GM12878 (cell line): ENCODE results near the gene CCDC170. TPM values are rescaled to one million over a fixed set of nuclear protein-coding genes. Genes with fewer than 3 reads are reported as not detected.

ENCODE experiments used
- ATAC-seq: fragments of 200-7000 bp; cut with Tn5 transposase; 3 replicates; pipeline ENCODE4 v1.9.1; 2020; ENCODE audit warnings: mild to moderate bottlenecking, moderate library complexity
- BruUV-seq: library from RNA; stranded (reverse); fragments of 400-500 nt; replicated peaks from 2 replicates; lab custom pipeline; 2021; lab: Mats Ljungman, UMichigan
- CTCF ChIA-PET: fragments of 300-600 bp; sonication (Branson Sonifier 250); formaldehyde crosslinking; extraction: SDS; loops from one replicate; lab custom pipeline; 2021; ENCODE audit warnings: inconsistent platforms; lab: Yijun Ruan, JAX
- POLR2A ChIA-PET: fragments of 350-600 bp; formaldehyde crosslinking; extraction: SDS; loops from one replicate; lab custom pipeline; 2021; ENCODE audit warnings: inconsistent platforms; lab: Charles Lee
- RAD21 ChIA-PET: fragments of 300-600 bp; sonication (Branson Sonifier 250); formaldehyde crosslinking; loops from one replicate; lab custom pipeline; 2023; ENCODE audit warnings: antibody characterized with exemption; ENCODE audit not compliant: unreplicated experiment; lab: Charles Lee
- SMC1A ChIA-PET: fragments of 300-600 bp; sonication (Branson Sonifier 250); formaldehyde crosslinking; loops from one replicate; lab custom pipeline; 2023; ENCODE audit not compliant: unreplicated experiment, uncharacterized antibody; lab: Charles Lee
- DNase-seq: peaks from one replicate; pipeline ENCODE4 v3.0.0-alpha.2; 2011; ENCODE audit warnings: low read depth, low spot score
- FAIRE-seq: peaks from 3 replicates; lab custom pipeline; 2011; peaks lifted over from hg19 to GRCh38; lab: Jason Lieb, UNC
- H2AFZ ChIP-seq: 2 replicates; pipeline ENCODE4 v1.6.0; 2011; ENCODE audit warnings: low read depth, low read length, control low read depth; ENCODE audit not compliant: control insufficient read depth
- H3K27ac ChIP-seq: 2 replicates; pipeline ENCODE4 v1.5.1; 2011; ENCODE audit warnings: control low read depth; ENCODE audit not compliant: control insufficient read depth, insufficient read depth
- H3K27me3 ChIP-seq, 2 experiments: replicated peaks in 1 of 2; 2 replicates each; pipeline versions ENCODE4 v1.6.0 to v1.6.1; 2011; ENCODE audit warnings: low read length in 1 of 2; ENCODE audit not compliant: control insufficient read depth in 2 of 2, insufficient read depth in 2 of 2
- H3K36me3 ChIP-seq, 2 experiments: 2 replicates each; pipeline ENCODE4 v1.5.1; 2011; ENCODE audit warnings: low read length in 1 of 2; ENCODE audit not compliant: control insufficient read depth in 2 of 2, insufficient read depth in 2 of 2
- H3K4me1 ChIP-seq: 2 replicates; pipeline ENCODE4 v1.6.1; 2011; ENCODE audit warnings: mild to moderate bottlenecking, low read length, moderate library complexity, mixed read lengths; ENCODE audit not compliant: control insufficient read depth, insufficient read depth
- H3K4me2 ChIP-seq: 2 replicates; pipeline ENCODE4 v1.6.0; 2011; ENCODE audit warnings: control low read depth; ENCODE audit not compliant: control insufficient read depth, insufficient read depth
- H3K4me3 ChIP-seq: fragments of 200-600 bp; sonication (generic); 2 replicates; pipeline ENCODE4 v1.5.1; 2016
- H3K79me2 ChIP-seq: 2 replicates; pipeline ENCODE4 v1.6.0; 2011; ENCODE audit warnings: low read length; ENCODE audit not compliant: control insufficient read depth, insufficient read depth
- H3K9ac ChIP-seq: 2 replicates; pipeline ENCODE4 v1.8.0; 2011; ENCODE audit warnings: low read length, control low read depth, mixed read lengths; ENCODE audit not compliant: control insufficient read depth, insufficient read depth
- H3K9me3 ChIP-seq: replicated peaks from 3 replicates; pipeline ENCODE4 v1.5.1; 2011; ENCODE audit warnings: mild to moderate bottlenecking, low read length; ENCODE audit not compliant: control insufficient read depth, insufficient read depth
- H4K20me1 ChIP-seq: 2 replicates; pipeline ENCODE4 v1.6.0; 2011; ENCODE audit not compliant: control insufficient read depth, insufficient read depth
- BRCA1 ChIP-seq: IDR thresholded peaks from 2 replicates; pipeline ENCODE4 v1.6.1; 2011; ENCODE audit warnings: low read depth, low read length, improper control_type of control experiment
- EED ChIP-seq: sonication (generic); IDR thresholded peaks from 2 replicates; pipeline ENCODE4 v1.6.1; 2016; ENCODE audit warnings: antibody characterized with exemption, low read depth
- GATAD2B ChIP-seq: fragments of 450-650 bp; conservative IDR thresholded peaks from 2 replicates; pipeline ENCODE4 v1.6.1; 2017; ENCODE audit warnings: low read depth, mild to moderate bottlenecking, moderate library complexity
- MEF2B ChIP-seq: fragments of 450-650 bp; IDR thresholded peaks from 2 replicates; pipeline ENCODE4 v1.6.1; 2018; ENCODE audit warnings: mild to moderate bottlenecking, moderate library complexity; ENCODE audit not compliant: partially characterized antibody, poor library complexity, severe bottlenecking
- POLR2AphosphoS5 ChIP-seq: IDR thresholded peaks from 2 replicates; pipeline ENCODE4 v1.6.1; 2011; ENCODE audit warnings: mild to moderate bottlenecking, low read length, inconsistent platforms
- RFX5 ChIP-seq: IDR thresholded peaks from 2 replicates; pipeline ENCODE4 v1.6.1; 2011; ENCODE audit warnings: low read depth, low read length, improper control_type of control experiment
- SMARCA5 ChIP-seq: fragments of 450-650 bp; IDR thresholded peaks from 2 replicates; pipeline ENCODE4 v1.6.1; 2017; ENCODE audit warnings: mild to moderate bottlenecking
- SUZ12 ChIP-seq: fragments of 200-600 bp; sonication (generic); IDR thresholded peaks from one replicate; pipeline ENCODE4 v1.6.1; 2018; ENCODE audit warnings: antibody characterized with exemption, mild to moderate bottlenecking; ENCODE audit not compliant: unreplicated experiment
- WGBS: methylation state at CpG from one replicate; pipeline ENCODE4 v1.1.6; 2016; ENCODE audit warnings: low lambda C conversion rate; ENCODE audit not compliant: insufficient replicate concordance, insufficient coverage; ENCODE audit errors: missing lambda C conversion rate; 5-methylcytosine and 5-hydroxymethylcytosine counted together
- in situ Hi-C: fragments of 300-500 bp; cut with MboI; formaldehyde crosslinking; loops from 9 replicates; pipeline ENCODE4 v1.14.3; 2018; ENCODE audit warnings: mixed read lengths
- intact Hi-C: fragments of 100-400 bp; cut with micrococcal nuclease; formaldehyde crosslinking; loops from one replicate; pipeline ENCODE4 v1.14.2; 2022; ENCODE audit not compliant: unreplicated experiment
- polyA plus RNA-seq, 11 experiments: library from polyadenylated mRNA; depleted of rRNA in 4 of 11; unstranded in 6 of 11; stranded (reverse) in 5 of 11; fragments of >200 nt; fragmentation: Nextera tagmentation in 4 of 11; fragmentation: Illumina TruSeq in 1 of 11; extraction: Ambion mirVana in 4 of 11; extraction: Trizol in 1 of 11; gene quantifications; 1 replicate in 1 of 11; 2 replicates in 10 of 11; pipeline versions ENCODE4 v1.2.1 to v1.2.3, GENCODE V29; 2011 to 2016; ENCODE audit warnings: inconsistent platforms in 2 of 11, missing spikeins in 2 of 11, low read depth in 1 of 11
- total RNA-seq, 4 experiments: library from RNA; depleted of rRNA in 3 of 4; stranded (reverse); fragments of >200 nt in 3 of 4; fragmentation: Illumina TruSeq in 1 of 4; extraction: Trizol in 1 of 4; gene quantifications; 2 replicates each; pipeline versions ENCODE4 v1.2.1 to v1.2.3, GENCODE V29; 2013 to 2021
- TF ChIP-seq, protein P1 (sequence below): fragments of 450-650 bp; formaldehyde crosslinking; IDR thresholded peaks from 2 replicates; pipeline ENCODE4 v1.4.0; 2022; ENCODE audit warnings: mild to moderate bottlenecking, moderate library complexity
- TF ChIP-seq, protein P2 (sequence below): IDR thresholded peaks from 2 replicates; pipeline ENCODE4 v1.6.1; 2011; ENCODE audit warnings: borderline replicate concordance, low read depth, mild to moderate bottlenecking, moderate library complexity, mixed read lengths, low read length; ENCODE audit not compliant: insufficient read depth; ENCODE audit errors: extremely low read length
- TF ChIP-seq, protein P3 (sequence below): fragments of 150-350 bp; IDR thresholded peaks from 2 replicates; pipeline ENCODE4 v1.6.1; 2014; ENCODE audit warnings: mild to moderate bottlenecking, low read depth, low read length
- TF ChIP-seq, protein P4 (sequence below): fragments of 450-650 bp; conservative IDR thresholded peaks from 2 replicates; pipeline ENCODE4 v1.6.1; 2017; ENCODE audit warnings: mild to moderate bottlenecking, moderate library complexity
- TF ChIP-seq, protein P5 (sequence below): fragments of 450-650 bp; IDR thresholded peaks from 2 replicates; pipeline ENCODE4 v1.6.1; 2018; ENCODE audit warnings: mild to moderate bottlenecking, low read depth, moderate library complexity; ENCODE audit not compliant: partially characterized antibody

CCDC170 gene
- total and polyA plus RNA-seq, 10 of the 15 experiments (the other 5 are each of a cell fraction or from before 2014, with no cell fraction given), result not detected

DNA sequence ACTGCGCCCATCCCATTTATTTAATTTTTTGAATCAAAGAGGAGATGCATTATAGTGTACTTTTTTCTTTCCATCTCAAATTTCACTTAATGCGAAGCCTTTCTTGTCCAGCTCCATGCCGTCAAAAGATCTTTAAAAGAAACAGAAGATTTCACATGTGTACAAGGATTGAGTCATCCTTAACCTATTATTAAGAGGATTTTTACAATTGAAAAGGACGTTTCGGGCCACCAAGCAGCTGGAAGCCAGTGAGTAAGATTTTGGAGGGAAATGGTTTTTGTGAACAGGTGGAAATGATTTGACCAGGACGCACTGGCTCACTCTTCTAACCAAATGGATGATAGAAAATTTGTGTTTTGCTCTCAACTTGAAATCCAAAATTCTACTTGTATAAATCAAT is 15.1 kb upstream of the CCDC170 start:
- Histone ChIP-seq H3K9ac (no peak overlapping the region), H3K36me3 (no peaks in the 10 kb centered on the region), H3K27ac (no peak overlapping the region), H2AFZ (no peak overlapping the region), H3K4me2 (no peak overlapping the region), H3K4me3 (no peak overlapping the region), H4K20me1 (no peaks in the 10 kb centered on the region), H3K79me2 (no peaks in the 10 kb centered on the region), H3K4me1 (no peaks in the 10 kb centered on the region; the same call in 1 of the 2 replicates), H3K9me3 (no peaks in the 10 kb centered on the region; the same call in 2 of the 3 replicates), H3K27me3 (no peaks in the 10 kb centered on the region)
- FAIRE-seq (no peak), ATAC-seq (no peak), DNase-seq (no peak)
- BruUV-seq, result no TSS peak
- ChIA-PET SMC1A (interaction anchor here (1.2 to 1.3 kb wide), 2 partner anchors 37 to 38 kb away, joined by 3 read pairs; no protein-coding TSS in a partner anchor), POLR2A (interaction anchor here (1.5 kb wide), 1 partner anchor 10 kb away, joined by 4 read pairs; no protein-coding TSS in a partner anchor), CTCF (interaction anchor here (0.7 to 3.7 kb wide), 4 partner anchors 9 to 154 kb away, joined by 3 to 18 read pairs (median 4); no protein-coding TSS in a partner anchor), RAD21 (no interaction called here)
- 77% methylated on average over 6 of the region's 6 CpGs for WGBS
- in situ Hi-C loops, result no loop called here
- intact Hi-C loops, result loop anchor here (5.0 kb wide), 1 partner anchor 36 kb away; no protein-coding TSS in a partner anchor
- TF ChIP-seq MEF2B (no peak), EED (no peak), SMARCA5 (no peak), POLR2AphosphoS5 (no peak), SUZ12 (no peak), GATAD2B (no peak), BRCA1 (no peak), RFX5 (no peak)
- TF ChIP-seq, protein P1, sequence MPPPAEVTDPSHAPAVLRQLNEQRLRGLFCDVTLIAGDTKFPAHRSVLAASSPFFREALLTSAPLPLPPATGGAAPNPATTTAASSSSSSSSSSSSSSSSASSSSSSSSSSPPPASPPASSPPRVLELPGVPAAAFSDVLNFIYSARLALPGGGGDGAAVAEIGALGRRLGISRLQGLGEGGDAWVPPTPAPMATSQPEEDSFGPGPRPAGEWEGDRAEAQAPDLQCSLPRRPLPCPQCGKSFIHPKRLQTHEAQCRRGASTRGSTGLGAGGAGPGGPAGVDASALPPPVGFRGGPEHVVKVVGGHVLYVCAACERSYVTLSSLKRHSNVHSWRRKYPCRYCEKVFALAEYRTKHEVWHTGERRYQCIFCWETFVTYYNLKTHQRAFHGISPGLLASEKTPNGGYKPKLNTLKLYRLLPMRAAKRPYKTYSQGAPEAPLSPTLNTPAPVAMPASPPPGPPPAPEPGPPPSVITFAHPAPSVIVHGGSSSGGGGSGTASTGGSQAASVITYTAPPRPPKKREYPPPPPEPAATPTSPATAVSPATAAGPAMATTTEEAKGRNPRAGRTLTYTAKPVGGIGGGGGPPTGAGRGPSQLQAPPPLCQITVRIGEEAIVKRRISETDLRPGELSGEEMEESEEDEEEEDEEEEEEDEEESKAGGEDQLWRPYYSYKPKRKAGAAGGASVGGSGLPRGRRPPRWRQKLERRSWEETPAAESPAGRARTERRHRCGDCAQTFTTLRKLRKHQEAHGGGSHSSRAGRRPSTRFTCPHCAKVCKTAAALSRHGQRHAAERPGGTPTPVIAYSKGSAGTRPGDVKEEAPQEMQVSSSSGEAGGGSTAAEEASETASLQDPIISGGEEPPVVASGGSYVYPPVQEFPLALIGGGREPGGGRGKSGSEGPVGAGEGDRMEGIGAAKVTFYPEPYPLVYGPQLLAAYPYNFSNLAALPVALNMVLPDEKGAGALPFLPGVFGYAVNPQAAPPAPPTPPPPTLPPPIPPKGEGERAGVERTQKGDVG, result no peak
- TF ChIP-seq, protein P2, sequence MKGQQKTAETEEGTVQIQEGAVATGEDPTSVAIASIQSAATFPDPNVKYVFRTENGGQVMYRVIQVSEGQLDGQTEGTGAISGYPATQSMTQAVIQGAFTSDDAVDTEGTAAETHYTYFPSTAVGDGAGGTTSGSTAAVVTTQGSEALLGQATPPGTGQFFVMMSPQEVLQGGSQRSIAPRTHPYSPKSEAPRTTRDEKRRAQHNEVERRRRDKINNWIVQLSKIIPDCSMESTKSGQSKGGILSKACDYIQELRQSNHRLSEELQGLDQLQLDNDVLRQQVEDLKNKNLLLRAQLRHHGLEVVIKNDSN, result no peak
- TF ChIP-seq, protein P3, sequence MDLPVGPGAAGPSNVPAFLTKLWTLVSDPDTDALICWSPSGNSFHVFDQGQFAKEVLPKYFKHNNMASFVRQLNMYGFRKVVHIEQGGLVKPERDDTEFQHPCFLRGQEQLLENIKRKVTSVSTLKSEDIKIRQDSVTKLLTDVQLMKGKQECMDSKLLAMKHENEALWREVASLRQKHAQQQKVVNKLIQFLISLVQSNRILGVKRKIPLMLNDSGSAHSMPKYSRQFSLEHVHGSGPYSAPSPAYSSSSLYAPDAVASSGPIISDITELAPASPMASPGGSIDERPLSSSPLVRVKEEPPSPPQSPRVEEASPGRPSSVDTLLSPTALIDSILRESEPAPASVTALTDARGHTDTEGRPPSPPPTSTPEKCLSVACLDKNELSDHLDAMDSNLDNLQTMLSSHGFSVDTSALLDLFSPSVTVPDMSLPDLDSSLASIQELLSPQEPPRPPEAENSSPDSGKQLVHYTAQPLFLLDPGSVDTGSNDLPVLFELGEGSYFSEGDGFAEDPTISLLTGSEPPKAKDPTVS, result no peak
- TF ChIP-seq, protein P4, sequence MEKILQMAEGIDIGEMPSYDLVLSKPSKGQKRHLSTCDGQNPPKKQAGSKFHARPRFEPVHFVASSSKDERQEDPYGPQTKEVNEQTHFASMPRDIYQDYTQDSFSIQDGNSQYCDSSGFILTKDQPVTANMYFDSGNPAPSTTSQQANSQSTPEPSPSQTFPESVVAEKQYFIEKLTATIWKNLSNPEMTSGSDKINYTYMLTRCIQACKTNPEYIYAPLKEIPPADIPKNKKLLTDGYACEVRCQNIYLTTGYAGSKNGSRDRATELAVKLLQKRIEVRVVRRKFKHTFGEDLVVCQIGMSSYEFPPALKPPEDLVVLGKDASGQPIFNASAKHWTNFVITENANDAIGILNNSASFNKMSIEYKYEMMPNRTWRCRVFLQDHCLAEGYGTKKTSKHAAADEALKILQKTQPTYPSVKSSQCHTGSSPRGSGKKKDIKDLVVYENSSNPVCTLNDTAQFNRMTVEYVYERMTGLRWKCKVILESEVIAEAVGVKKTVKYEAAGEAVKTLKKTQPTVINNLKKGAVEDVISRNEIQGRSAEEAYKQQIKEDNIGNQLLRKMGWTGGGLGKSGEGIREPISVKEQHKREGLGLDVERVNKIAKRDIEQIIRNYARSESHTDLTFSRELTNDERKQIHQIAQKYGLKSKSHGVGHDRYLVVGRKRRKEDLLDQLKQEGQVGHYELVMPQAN, result no peak
- TF ChIP-seq, protein P5, sequence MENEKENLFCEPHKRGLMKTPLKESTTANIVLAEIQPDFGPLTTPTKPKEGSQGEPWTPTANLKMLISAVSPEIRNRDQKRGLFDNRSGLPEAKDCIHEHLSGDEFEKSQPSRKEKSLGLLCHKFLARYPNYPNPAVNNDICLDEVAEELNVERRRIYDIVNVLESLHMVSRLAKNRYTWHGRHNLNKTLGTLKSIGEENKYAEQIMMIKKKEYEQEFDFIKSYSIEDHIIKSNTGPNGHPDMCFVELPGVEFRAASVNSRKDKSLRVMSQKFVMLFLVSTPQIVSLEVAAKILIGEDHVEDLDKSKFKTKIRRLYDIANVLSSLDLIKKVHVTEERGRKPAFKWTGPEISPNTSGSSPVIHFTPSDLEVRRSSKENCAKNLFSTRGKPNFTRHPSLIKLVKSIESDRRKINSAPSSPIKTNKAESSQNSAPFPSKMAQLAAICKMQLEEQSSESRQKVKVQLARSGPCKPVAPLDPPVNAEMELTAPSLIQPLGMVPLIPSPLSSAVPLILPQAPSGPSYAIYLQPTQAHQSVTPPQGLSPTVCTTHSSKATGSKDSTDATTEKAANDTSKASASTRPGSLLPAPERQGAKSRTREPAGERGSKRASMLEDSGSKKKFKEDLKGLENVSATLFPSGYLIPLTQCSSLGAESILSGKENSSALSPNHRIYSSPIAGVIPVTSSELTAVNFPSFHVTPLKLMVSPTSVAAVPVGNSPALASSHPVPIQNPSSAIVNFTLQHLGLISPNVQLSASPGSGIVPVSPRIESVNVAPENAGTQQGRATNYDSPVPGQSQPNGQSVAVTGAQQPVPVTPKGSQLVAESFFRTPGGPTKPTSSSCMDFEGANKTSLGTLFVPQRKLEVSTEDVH, result no peak
